GM12892 (cell line): ENCODE data around the gene RANBP17.

Source experiments
- POLR2A ChIP-seq: IDR thresholded peaks from 2 replicates; pipeline ENCODE4 v1.6.1; 2011; ENCODE audit warnings: low read depth, low read length, control low read depth
- POLR2AphosphoS5 ChIP-seq: IDR thresholded peaks from 2 replicates; pipeline ENCODE4 v1.6.1; 2011; ENCODE audit warnings: low read depth, low read length, control low read depth

DNA sequence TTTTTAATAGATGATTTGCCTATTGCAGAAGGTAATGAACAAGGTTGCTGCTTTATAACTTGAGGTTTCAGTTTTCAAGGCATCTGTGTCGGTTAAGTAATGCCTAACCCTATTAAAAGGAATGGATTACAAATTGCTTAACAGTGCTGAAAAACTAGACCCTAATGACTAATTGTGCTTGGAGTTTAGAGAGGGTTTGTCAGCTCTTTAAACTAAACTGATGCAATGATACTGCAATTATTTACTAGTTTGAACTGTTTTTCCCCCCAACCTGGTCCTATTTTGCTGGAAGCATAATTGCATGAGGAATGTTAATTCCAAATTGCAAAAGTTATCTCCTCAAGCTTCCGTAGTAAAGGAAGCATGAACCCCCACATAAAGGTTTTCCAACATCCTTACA is 407.9 kb downstream of the RANBP17 start:
- TF ChIP-seq POLR2A (no peak), POLR2AphosphoS5 (no peak)
